ENCODE data around the gene CEPT1.

DNA sequence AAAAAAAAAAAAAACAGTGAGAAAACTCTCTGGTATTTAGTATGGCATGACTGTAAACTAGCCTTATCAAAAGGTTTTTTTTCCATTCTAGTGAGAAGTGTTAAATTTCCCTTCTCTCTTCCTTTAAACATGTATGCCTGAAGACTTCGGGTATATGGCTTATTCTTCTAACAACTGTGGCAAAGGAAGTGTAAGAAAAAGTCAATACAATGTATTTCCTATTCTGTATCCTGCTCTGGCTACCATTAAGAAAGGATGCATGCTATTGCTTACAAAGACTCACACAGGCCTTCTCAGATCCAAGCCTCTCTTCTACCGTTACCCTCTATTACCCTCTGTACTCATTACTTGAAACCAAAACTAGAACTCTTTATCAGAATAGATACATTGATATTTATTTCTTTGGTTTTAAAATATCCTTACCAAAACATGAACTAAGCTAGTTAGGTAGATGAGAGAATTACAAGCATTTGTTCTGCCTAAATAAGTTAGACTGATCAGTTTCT, 8.4 kb downstream of the CEPT1 start:
- TF ChIP-seq CTCF (IDR thresholded peaks at IDR 0.05; ENCODE audit: borderline replicate concordance, extremely low read depth, low read length, poor library complexity, severe bottlenecking) (no peak), EZH2 (IDR thresholded peaks at IDR 0.05; ENCODE audit: borderline replicate concordance, low read depth, low read length, severe bottlenecking) (no peak)
